Stimulated activated naive CD8-positive, alpha-beta T cell treated with anti-CD3 and anti-CD28 coated beads, Interleukin-15, Interleukin-2, amounts not matched to agents 100 U/mL and 50 U/mL, for 24 hours (primary cell): ENCODE results near the gene HYCC1.

ENCODE experiments used
- ATAC-seq: fragments of 150-1000 bp; cut with Tn5 transposase; one replicate; pipeline ENCODE4 v1.10.0; 2021
- DNase-seq: peaks from one replicate; pipeline ENCODE4 v3.0.0; 2021

Gene HYCC1

GRCh38 chr7:23016345-23017253 is 2.7 kb upstream of the HYCC1 start:
- ATAC-seq (no peak), DNase-seq (no peak)

- DNase-seq: no peak
- ATAC-seq: no peak
These were observed 751 bp upstream of the HYCC1 start for GRCh38 chr7:23014681-23015080.

GRCh38 chr7:23012908-23013714 is 819 bp downstream of the HYCC1 start:
- DNase-seq (peak; percentile 35), ATAC-seq (no peak)

- no peak for DNase-seq
- ATAC-seq: no peak
These were observed 1.7 kb downstream of the HYCC1 start for GRCh38 chr7:23012186-23012585.

GRCh38 chr7:23011222-23011924 is 2.6 kb downstream of the HYCC1 start:
- DNase-seq: no peak
- ATAC-seq: no peak

GRCh38 chr7:23009303-23009702 is 4.6 kb downstream of the HYCC1 start:
- ATAC-seq: no peak
- no peak for DNase-seq

- DNase-seq (no peak), ATAC-seq (no peak)
These were observed 9.7 kb downstream of the HYCC1 start for GRCh38 chr7:23004247-23004520.

- ATAC-seq (no peak), DNase-seq (no peak)
These were observed 10.3 kb downstream of the HYCC1 start for GRCh38 chr7:23003505-23004246.

GRCh38 chr7:23002698-23003097 is 11.2 kb downstream of the HYCC1 start:
- DNase-seq (no peak), ATAC-seq (no peak)

- peak; percentile 46 for ATAC-seq
- no peak for DNase-seq
These were observed 12.3 kb downstream of the HYCC1 start for GRCh38 chr7:23001610-23002009.

GRCh38 chr7:23000597-23001360 is 13.2 kb downstream of the HYCC1 start:
- ATAC-seq: no peak
- DNase-seq: no peak

- DNase-seq: no peak
- ATAC-seq: no peak
These were observed 15.4 kb downstream of the HYCC1 start for GRCh38 chr7:22998519-22998896.

GRCh38 chr7:22997871-22998518 is 15.9 kb downstream of the HYCC1 start:
- DNase-seq: no peak
- no peak for ATAC-seq

- DNase-seq (no peak), ATAC-seq (peak; percentile 65)
These were observed 17.5 kb downstream of the HYCC1 start for GRCh38 chr7:22996470-22996869.

- no peak for DNase-seq
These were observed 18.9 kb downstream of the HYCC1 start for GRCh38 chr7:22995011-22995410.

GRCh38 chr7:22992874-22993840 is 20.8 kb downstream of the HYCC1 start:
- ATAC-seq (peak; percentile 55), DNase-seq (peak; percentile 22)

More at GRCh38 chr7:22995011-22995410, 18.9 kb downstream of the HYCC1 start:
- peak; percentile 48 for ATAC-seq

- ATAC-seq: no peak
These were observed 23.4 kb downstream of the HYCC1 start for GRCh38 chr7:22990588-22990949.

GRCh38 chr7:22989643-22990587 is 24.0 kb downstream of the HYCC1 start:
- DNase-seq: no peak
- ATAC-seq: no peak

More at GRCh38 chr7:22990588-22990949, 23.4 kb downstream of the HYCC1 start:
- DNase-seq: no peak
